ENCODE measurements around the gene APC. TPM values are rescaled to one million over a fixed set of nuclear protein-coding genes. Genes with fewer than 3 reads are reported as not detected.

The APC gene
- total RNA-seq, 2 experiments from 2014 or later, result 21.8 to 22.8 TPM

DNA sequence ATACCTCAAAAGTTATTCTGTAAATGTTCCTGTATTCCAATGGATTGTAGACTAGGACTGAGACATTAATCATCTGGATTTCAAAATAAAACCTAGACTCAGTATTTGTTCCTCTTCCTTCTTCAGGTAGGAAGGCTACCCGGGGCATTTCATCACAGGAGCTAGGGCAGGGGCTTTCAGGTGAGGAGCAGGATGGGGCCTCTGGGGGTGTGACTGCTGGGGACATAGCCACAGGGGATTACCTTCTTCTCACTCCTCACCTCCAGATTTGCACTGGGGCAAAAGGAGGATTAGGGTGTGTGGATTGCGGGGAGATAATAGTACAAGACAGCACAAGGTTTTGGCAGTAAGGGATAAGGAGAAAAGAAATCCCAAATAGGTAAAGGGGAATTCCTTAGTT lies 85.5 kb downstream of the APC start:
- no peak for ATAC-seq (ENCODE audit: poor library complexity)
- no peak overlapping the region for H3K4me3 ChIP-seq (ENCODE audit: low read length)
- no peaks in the 10 kb centered on the region for H3K27me3 ChIP-seq (ENCODE audit: control insufficient read depth in 1 of 2, insufficient read depth in 2 of 2, low read length in 2 of 2)
- peaks cover 81% of the 10 kb centered on the region for H3K36me3 Mint-ChIP-seq (ENCODE audit: low read depth)
- H3K27ac Mint-ChIP-seq, result no peak overlapping the region
- no peak for DNase-seq
- H3K4me3 Mint-ChIP-seq, result no peak overlapping the region
- H3K27me3 Mint-ChIP-seq, result no peaks in the 10 kb centered on the region
- TF ChIP-seq, protein P1, sequence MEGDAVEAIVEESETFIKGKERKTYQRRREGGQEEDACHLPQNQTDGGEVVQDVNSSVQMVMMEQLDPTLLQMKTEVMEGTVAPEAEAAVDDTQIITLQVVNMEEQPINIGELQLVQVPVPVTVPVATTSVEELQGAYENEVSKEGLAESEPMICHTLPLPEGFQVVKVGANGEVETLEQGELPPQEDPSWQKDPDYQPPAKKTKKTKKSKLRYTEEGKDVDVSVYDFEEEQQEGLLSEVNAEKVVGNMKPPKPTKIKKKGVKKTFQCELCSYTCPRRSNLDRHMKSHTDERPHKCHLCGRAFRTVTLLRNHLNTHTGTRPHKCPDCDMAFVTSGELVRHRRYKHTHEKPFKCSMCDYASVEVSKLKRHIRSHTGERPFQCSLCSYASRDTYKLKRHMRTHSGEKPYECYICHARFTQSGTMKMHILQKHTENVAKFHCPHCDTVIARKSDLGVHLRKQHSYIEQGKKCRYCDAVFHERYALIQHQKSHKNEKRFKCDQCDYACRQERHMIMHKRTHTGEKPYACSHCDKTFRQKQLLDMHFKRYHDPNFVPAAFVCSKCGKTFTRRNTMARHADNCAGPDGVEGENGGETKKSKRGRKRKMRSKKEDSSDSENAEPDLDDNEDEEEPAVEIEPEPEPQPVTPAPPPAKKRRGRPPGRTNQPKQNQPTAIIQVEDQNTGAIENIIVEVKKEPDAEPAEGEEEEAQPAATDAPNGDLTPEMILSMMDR (IDR thresholded peaks at IDR 0.05), result no peak
- H3K4me1 Mint-ChIP-seq (ENCODE audit: low read depth), result no peaks in the 10 kb centered on the region
- H3K27ac ChIP-seq (ENCODE audit: low read depth in 1 of 2, low read length in 2 of 2), result no peak overlapping the region
- no peaks in the 10 kb centered on the region for H3K9me3 ChIP-seq (ENCODE audit: control insufficient read depth in 1 of 2, insufficient read depth in 1 of 2, low read length in 2 of 2)
- CTCF ChIA-PET, result no interaction called here
- H3K4me1 ChIP-seq (ENCODE audit: insufficient read depth, low read length), result no peaks in the 10 kb centered on the region
- POLR2A ChIA-PET, result no interaction called here
- H3K36me3 ChIP-seq (ENCODE audit: insufficient read depth, low read length), result peaks cover 63% of the 10 kb centered on the region
- H3K9me3 Mint-ChIP-seq, result no peaks in the 10 kb centered on the region
- intact Hi-C loops (cut with DNase I, micrococcal nuclease), result no loop called here

DNA sequence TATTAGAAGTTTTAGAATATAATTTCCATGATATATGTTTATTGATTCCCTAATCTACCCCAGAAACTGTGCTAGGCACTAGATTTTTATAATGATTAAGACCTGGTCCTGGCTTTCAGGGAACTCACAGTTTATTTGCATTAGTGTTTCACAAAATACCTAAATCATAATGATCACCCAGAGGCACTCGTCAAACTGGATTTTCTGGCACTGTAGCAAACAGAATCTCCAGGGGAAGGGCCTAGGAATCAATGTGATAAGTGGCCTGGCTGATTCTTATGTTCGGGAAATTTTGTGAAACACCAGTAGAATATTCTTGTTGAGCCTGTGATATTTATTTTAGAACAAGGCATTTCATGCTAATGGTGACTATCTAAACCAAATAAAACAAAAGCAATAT lies 86.0 kb downstream of the APC start:
- intact Hi-C loops (cut with DNase I, micrococcal nuclease), result no loop called here

GRCh38 chr5:112824197-112824596 lies 86.5 kb downstream of the APC start:
- ChIA-PET POLR2A (no interaction called here), CTCF (no interaction called here)
- TF ChIP-seq, protein P1 (IDR thresholded peaks at IDR 0.05), result no peak
- Histone ChIP-seq H3K27me3 (ENCODE audit: control insufficient read depth in 1 of 2, insufficient read depth in 2 of 2, low read length in 2 of 2) (no peaks in the 10 kb centered on the region), H3K4me1 (ENCODE audit: insufficient read depth, low read length) (no peaks in the 10 kb centered on the region), H3K36me3 (ENCODE audit: insufficient read depth, low read length) (peaks cover 64% of the 10 kb centered on the region), H3K27ac (ENCODE audit: low read depth in 1 of 2, low read length in 2 of 2) (no peak overlapping the region), H3K4me3 (ENCODE audit: low read length) (no peak overlapping the region), H3K9me3 (ENCODE audit: control insufficient read depth in 1 of 2, insufficient read depth in 1 of 2, low read length in 2 of 2) (no peaks in the 10 kb centered on the region)
- intact Hi-C loops (cut with DNase I, micrococcal nuclease), result no loop called here
- ATAC-seq (ENCODE audit: poor library complexity), result no peak
- Mint-ChIP-seq H3K36me3 (ENCODE audit: low read depth) (peaks cover 83% of the 10 kb centered on the region), H3K9me3 (no peaks in the 10 kb centered on the region), H3K27ac (no peak overlapping the region), H3K27me3 (no peaks in the 10 kb centered on the region), H3K4me3 (no peak overlapping the region), H3K4me1 (ENCODE audit: low read depth) (no peaks in the 10 kb centered on the region)
- no peak for DNase-seq

More for the DNA sequence above, 86.0 kb downstream of the APC start:
- no peaks in the 10 kb centered on the region for H3K27me3 Mint-ChIP-seq
- no peaks in the 10 kb centered on the region for H3K9me3 Mint-ChIP-seq
- Histone ChIP-seq H3K9me3 (ENCODE audit: control insufficient read depth in 1 of 2, insufficient read depth in 1 of 2, low read length in 2 of 2) (no peaks in the 10 kb centered on the region), H3K4me1 (ENCODE audit: insufficient read depth, low read length) (no peaks in the 10 kb centered on the region), H3K4me3 (ENCODE audit: low read length) (no peak overlapping the region), H3K27me3 (ENCODE audit: control insufficient read depth in 1 of 2, insufficient read depth in 2 of 2, low read length in 2 of 2) (no peaks in the 10 kb centered on the region), H3K36me3 (ENCODE audit: insufficient read depth, low read length) (peaks cover 65% of the 10 kb centered on the region), H3K27ac (ENCODE audit: low read depth in 1 of 2, low read length in 2 of 2) (no peak overlapping the region)
- DNase-seq, result no peak
- POLR2A ChIA-PET, result no interaction called here
- H3K36me3 Mint-ChIP-seq (ENCODE audit: low read depth), result peaks cover 83% of the 10 kb centered on the region
- H3K4me1 Mint-ChIP-seq (ENCODE audit: low read depth), result no peaks in the 10 kb centered on the region
- CTCF ChIA-PET, result no interaction called here
- no peak overlapping the region for H3K4me3 Mint-ChIP-seq
- H3K27ac Mint-ChIP-seq, result no peak overlapping the region
- TF ChIP-seq, protein P1 (IDR thresholded peaks at IDR 0.05), result no peak
- ATAC-seq (ENCODE audit: poor library complexity), result no peak

Data from CD4-positive, alpha-beta T cell (primary cell).